HepG2 (cell line): ENCODE results near the gene MYL6. TPM values are rescaled to one million over a fixed set of nuclear protein-coding genes. Genes with fewer than 3 reads are reported as not detected.

Source experiments
- ARID4A ChIP-seq: sonication (generic); formaldehyde crosslinking; IDR thresholded peaks from 2 replicates; pipeline ENCODE4 v1.5.0; 2020; ENCODE audit warnings: mild to moderate bottlenecking, missing genetic modification reagents, borderline replicate concordance
- CCDC6 ChIP-seq: sonication (generic); formaldehyde crosslinking; IDR thresholded peaks from 2 replicates; pipeline ENCODE4 v1.8.1; 2022; ENCODE audit warnings: mild to moderate bottlenecking, missing genetic modification reagents, moderate library complexity
- DRAP1 ChIP-seq: IDR thresholded peaks from 2 replicates; pipeline ENCODE4 v1.6.1; 2016; ENCODE audit warnings: missing genetic modification reagents, missing compliant biosample characterization
- IRF2 ChIP-seq: IDR thresholded peaks from 2 replicates; pipeline ENCODE4 v1.6.1; 2018; ENCODE audit warnings: missing genetic modification reagents, missing compliant biosample characterization
- KDM5B ChIP-seq: sonication (generic); formaldehyde crosslinking; IDR thresholded peaks from 2 replicates; pipeline ENCODE4 v1.4.0; 2020; ENCODE audit warnings: missing genetic modification reagents, mild to moderate bottlenecking, borderline replicate concordance
- MAX ChIP-seq: IDR thresholded peaks from 2 replicates; pipeline ENCODE4 v1.6.1; 2012; ENCODE audit warnings: inconsistent platforms
- NCOA2 ChIP-seq: sonication (generic); formaldehyde crosslinking; IDR thresholded peaks from 2 replicates; pipeline ENCODE4 v1.8.0; 2022; ENCODE audit warnings: inconsistent platforms
- ONECUT2 ChIP-seq: sonication (generic); formaldehyde crosslinking; IDR thresholded peaks from 2 replicates; pipeline ENCODE4 v1.4.0; 2020; ENCODE audit warnings: missing genetic modification reagents
- PHB2 ChIP-seq: fragments of 450-650 bp; IDR thresholded peaks from 2 replicates; pipeline ENCODE4 v1.6.1; 2018; ENCODE audit not compliant: partially characterized antibody
- REPIN1 ChIP-seq: sonication (generic); formaldehyde crosslinking; IDR thresholded peaks from 2 replicates; pipeline ENCODE4 v1.8.0; 2022; ENCODE audit warnings: missing genetic modification reagents, low read depth, mild to moderate bottlenecking, borderline replicate concordance
- SALL1 ChIP-seq: sonication (generic); formaldehyde crosslinking; IDR thresholded peaks from 2 replicates; pipeline ENCODE4 v1.8.0; 2022; ENCODE audit warnings: mild to moderate bottlenecking, missing genetic modification reagents
- SNAPC5 ChIP-seq: sonication (generic); formaldehyde crosslinking; IDR thresholded peaks from 2 replicates; pipeline ENCODE4 v1.8.1; 2023; ENCODE audit warnings: mild to moderate bottlenecking, missing genetic modification reagents, borderline replicate concordance
- ZBTB38 ChIP-seq: sonication (generic); formaldehyde crosslinking; IDR thresholded peaks from 2 replicates; pipeline ENCODE4 v1.5.1; 2020; ENCODE audit warnings: mild to moderate bottlenecking, missing genetic modification reagents
- ZFP91 ChIP-seq: sonication (generic); formaldehyde crosslinking; IDR thresholded peaks from 2 replicates; pipeline ENCODE4 v1.9.0; 2022; ENCODE audit warnings: missing genetic modification reagents, mild to moderate bottlenecking, borderline replicate concordance
- ZNF121 ChIP-seq: sonication (generic); formaldehyde crosslinking; IDR thresholded peaks from 2 replicates; pipeline ENCODE4 v1.5.0; 2020; ENCODE audit warnings: mild to moderate bottlenecking, missing genetic modification reagents
- ZNF30 ChIP-seq: sonication (generic); formaldehyde crosslinking; IDR thresholded peaks from 2 replicates; pipeline ENCODE4 v1.5.0; 2020; ENCODE audit warnings: mild to moderate bottlenecking, missing genetic modification reagents
- ZNF362 ChIP-seq: sonication (generic); formaldehyde crosslinking; IDR thresholded peaks from 2 replicates; pipeline ENCODE4 v1.4.0; 2020; ENCODE audit warnings: missing genetic modification reagents, mild to moderate bottlenecking, borderline replicate concordance
- polyA plus RNA-seq, 8 experiments: library from polyadenylated mRNA; depleted of rRNA in 3 of 8; stranded (reverse) in 7 of 8; unstranded in 1 of 8; fragments of >200 nt; fragmentation: Illumina TruSeq in 4 of 8; extraction: Trizol in 4 of 8; gene quantifications; 2 replicates each; pipeline versions ENCODE4 v1.2.1 to v1.2.3, GENCODE V29; 2011 to 2016; ENCODE audit warnings: low read depth in 4 of 8, missing spikeins in 1 of 8, mixed read lengths in 1 of 8; ENCODE audit not compliant: insufficient read depth in 1 of 8
- total RNA-seq, 5 experiments: library from RNA; depleted of rRNA; stranded (reverse); fragments of >200 nt; fragmentation: Illumina TruSeq; extraction: Trizol; gene quantifications; 2 replicates each; pipeline ENCODE4 v1.2.3, GENCODE V29; 2016; ENCODE audit warnings: low read depth in 1 of 5

Gene MYL6
- total and polyA plus RNA-seq, 2 of the 13 experiments (the other 11 are each of a cell fraction or from before 2014, with no cell fraction given): 1,127 to 1,192 TPM

- TF ChIP-seq ARID4A (CRISPR knock-in tag): peak; percentile 25; the same call in 1 of the 2 replicates
- peak; percentile 23; the same call in 1 of the 2 replicates for TF ChIP-seq KDM5B (CRISPR knock-in tag)
- no peak for TF ChIP-seq ONECUT2 (CRISPR knock-in tag)
- no peak for TF ChIP-seq NCOA2 (CRISPR knock-in tag)
- no peak for TF ChIP-seq CCDC6 (CRISPR knock-in tag)
- TF ChIP-seq REPIN1 (CRISPR knock-in tag): no peak
- TF ChIP-seq DRAP1 (CRISPR knock-in tag): no peak
- TF ChIP-seq ZNF362 (CRISPR knock-in tag): peak; percentile 88
- TF ChIP-seq PHB2: no peak
- no peak for TF ChIP-seq SNAPC5
- peak; percentile 56; the same call in 1 of the 2 replicates for TF ChIP-seq MAX
- TF ChIP-seq ZNF121: peak; percentile 96
- peak; percentile 13; the same call in 1 of the 2 replicates for TF ChIP-seq SALL1
- peak; percentile 97 for TF ChIP-seq ZBTB38 (CRISPR knock-in tag)
- no peak for TF ChIP-seq ZNF30 (CRISPR knock-in tag)
- peak; percentile 9; the same call in 1 of the 2 replicates for TF ChIP-seq IRF2 (CRISPR knock-in tag)
- TF ChIP-seq ZFP91 (CRISPR knock-in tag): no peak
Measured at GRCh38 chr12:56157201-56158028, 744 bp upstream of the MYL6 start (continued).
